Activated T-helper 1 cell treated with Interleukin-2 at 50 U/mL for 16 hours (primary cell): ENCODE measurements around the gene MYO18B.

Experiments
- DNase-seq: peaks from one replicate; pipeline ENCODE4 v3.0.0-alpha.2; 2020; ENCODE audit warnings: low read depth

The MYO18B gene

DNA sequence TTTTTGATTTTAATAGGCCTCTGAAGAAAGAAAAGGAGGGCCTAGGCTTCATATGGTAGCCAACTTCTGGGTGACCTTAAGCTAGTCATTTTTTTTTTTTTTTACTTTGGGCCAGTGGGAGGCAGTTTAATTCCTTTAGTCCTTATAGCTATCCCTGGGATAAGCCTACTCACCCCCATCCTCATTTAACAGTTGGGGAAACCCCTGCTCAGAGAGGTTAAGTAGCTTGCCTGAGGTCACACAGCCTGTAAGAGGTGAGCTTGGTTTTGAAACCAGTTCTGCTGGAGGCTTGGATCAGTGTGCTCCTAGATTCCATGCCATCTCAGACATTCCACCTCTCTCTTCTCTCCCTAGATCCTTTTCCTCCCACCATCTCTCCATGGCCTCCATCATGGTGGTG lies 86.4 kb downstream of the MYO18B start:
- DNase-seq = no peak

DNA sequence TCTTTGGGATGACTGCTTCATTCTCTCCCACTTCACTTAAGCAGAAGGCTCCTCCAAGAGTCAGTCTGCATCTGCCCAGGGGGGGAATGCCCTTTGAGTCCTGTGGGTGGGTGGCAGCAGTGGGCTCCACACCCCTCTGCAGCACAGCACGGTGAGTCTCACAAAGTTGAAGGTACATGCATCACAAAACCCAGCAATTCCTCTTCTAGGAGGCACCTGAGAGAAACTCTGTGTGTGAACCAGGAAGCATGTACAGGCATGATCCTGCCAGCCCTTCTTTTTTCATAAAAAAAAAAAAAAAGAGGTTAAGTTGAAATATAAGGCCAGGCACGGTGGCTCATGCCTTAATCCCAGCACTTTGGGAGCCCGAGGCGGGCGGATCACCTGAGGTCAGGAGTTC lies 87.2 kb downstream of the MYO18B start:
- DNase-seq = no peak

DNA sequence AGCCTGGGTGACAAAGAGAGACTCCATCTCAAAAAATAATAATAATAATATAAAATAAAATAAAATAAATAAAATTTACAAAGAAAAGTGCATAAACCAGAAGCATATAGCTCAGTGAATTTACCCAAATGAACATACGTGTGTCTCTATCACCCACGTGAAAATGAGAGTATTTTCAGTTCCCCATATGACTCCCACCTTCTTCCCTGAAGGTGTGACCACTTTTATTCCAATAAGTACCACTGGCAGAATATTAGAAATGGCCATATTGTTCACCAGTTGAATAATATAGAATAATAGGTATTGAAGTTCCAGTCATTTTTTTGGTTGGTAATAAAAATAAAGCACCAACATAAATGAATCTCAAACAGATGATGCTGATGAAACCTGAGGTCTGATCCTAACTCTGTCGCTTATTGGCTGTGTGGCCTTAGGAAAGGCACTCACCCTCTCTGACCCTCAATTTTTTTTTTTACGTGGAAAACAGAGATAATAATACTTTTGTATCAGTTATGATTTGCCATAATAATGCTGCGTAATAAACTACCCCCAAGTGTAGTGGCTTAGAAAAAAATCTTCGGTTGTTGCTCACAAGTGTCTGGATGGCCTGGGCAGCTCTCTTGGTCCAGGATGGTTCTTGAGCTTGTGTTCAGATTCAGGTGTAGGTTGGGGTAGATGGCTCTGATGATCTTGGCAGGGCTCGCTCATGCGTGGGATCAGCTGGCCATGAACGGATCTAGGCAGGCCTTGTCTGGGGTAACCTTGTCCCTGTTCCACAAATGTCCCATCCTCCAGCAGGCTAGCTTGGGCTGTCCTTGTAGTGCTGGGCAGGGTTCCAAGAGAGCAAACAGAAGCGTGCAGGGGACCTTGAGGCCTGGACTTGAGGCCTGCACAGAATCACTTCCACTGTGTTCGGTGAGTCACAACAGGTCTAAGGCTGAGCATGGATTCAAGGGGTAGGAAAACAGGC lies 88.1 kb downstream of the MYO18B start:
- no peak for DNase-seq

DNA sequence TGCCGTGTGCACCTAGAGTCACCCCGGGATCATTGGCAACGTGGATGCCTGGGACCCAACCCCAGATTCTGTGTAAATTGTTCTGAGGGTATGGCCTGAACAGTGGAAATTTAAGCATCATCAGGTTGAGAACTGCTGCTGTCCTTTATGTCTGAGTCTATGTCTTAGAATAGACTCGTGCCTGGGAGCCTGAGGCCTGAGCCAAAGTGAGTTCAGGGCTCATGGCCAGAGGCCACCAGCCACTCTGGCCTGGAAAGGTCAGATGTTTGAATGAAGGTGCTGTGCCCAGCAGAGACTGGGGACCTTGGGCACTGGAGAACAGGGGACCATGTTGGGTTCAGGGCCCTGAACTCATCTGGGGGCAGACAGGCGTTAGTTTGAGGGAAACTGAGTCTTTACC lies 91.1 kb downstream of the MYO18B start:
- no peak for DNase-seq

DNA sequence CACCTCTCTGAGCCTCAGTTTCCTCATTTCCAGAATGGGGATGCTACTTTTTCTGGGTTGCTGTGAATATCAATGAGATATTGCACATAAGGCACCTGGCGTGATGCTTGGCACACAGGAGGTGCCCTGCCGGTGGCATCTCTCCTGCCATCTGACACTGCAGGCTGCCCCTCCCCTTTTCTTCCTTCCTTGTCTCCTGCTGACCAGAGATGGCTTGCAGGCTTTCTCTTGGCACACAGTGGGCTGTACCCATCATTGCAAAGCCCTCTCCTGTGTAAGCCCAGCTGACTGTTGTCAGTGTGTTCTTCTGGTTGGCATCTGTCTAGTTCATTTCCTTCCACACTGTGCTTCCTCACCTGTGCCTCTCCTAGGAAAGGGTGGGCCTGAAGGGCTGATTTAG lies 91.7 kb downstream of the MYO18B start:
- DNase-seq = no peak

DNA sequence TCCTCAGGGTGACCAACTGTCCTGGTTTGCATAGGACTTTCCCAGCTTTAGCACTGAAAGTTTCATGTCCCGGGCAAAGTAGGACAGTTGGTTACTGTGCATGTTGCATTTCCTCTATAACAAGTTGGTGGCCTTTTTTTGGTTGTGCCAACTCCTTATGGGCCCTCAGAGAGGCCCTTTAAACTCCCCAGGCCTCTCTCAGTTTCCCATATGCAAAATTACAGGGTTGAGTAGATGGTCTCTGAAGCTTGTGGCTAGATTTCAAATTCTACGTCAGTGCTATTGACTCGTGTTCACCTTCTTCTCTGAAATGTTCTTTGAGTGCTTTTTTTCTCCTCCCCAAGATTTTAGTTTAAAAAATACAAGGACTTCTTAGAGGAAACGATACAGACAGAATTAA lies 92.5 kb downstream of the MYO18B start:
- DNase-seq = no peak

DNA sequence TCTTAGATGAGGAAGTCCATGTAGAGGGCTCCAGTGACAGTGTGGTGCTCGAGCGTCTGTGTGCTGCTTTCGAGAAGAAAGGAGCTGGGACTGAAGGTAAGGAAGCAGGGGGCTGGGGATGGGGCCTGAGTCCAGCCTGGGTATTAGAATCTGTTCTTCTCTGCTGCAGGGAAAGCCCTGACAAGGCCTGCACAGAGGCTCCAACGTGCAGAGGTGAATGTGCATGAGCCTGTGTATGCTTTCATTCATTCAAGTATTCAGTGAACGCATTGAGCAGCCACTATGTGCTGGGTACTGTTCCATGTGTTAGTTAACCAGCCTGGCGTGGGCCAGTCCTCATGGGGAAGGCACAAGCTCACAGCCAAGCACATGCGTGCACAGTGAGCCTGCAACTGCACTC lies 93.4 kb downstream of the MYO18B start:
- DNase-seq = no peak

DNA sequence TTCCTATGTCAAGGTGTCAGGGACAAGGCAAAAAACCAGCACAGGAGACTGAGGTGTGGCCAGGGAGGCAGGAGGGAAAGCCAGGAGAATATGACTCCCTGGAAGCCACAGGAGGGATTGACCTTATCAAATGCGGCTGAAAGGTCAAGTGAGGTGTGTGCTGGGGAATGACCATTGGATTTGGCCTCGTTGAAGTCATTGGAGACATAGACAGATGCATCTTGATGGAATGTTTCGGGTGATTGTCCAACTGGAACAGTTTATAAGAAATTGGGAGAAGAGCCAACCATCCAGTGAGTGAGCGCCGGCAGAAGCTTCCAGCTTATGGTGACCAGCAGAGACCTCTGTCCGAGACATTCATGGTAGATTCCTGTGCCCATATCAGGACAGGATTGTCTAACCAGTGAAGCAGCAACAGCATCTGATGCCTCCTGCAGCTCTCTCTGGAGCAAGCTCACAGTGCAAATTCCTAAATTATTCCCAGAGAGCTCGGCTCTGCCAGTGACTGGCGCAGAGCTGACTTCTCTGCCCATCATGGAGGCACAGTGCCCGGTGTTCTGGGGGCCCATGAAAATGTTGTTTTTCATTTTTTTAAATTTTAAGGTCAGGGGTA lies 95.4 kb downstream of the MYO18B start:
- no peak for DNase-seq

DNA sequence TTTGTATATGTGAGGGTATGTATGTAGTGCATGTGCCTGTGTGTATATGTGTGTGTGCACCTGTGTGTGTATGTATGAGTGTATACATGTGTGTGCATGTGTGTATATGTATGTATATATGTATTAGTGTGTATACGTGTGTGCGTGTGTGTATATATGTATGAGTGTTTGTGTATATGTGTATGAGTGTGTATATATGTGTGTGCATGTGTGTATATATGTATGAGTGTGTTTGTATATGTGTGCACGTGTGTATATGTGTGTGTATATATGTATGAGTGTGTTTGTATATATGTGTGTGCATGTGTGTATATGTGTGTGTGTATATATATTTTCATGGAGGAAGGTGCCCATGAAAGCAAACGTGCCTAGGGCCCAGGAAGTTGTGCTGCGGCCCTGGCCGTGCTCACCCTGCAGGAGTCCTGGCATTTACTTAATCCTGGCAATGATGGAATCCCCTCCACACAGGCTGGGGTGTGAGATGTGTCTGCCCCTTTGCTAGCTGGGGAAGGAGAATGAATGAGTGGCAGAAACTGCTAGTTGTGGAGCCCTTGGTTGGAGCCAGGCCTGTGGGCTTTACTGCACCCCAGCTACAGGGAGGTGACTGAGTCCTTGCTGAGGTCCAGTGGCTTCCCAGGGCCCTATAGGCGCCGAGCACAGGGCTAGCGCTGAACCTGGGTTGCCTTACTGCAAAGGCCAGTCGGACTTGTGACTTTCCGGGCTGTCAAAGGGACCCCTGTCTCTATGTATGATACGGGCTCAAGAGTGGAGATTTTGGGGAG lies 97.2 kb downstream of the MYO18B start:
- DNase-seq = no peak

DNA sequence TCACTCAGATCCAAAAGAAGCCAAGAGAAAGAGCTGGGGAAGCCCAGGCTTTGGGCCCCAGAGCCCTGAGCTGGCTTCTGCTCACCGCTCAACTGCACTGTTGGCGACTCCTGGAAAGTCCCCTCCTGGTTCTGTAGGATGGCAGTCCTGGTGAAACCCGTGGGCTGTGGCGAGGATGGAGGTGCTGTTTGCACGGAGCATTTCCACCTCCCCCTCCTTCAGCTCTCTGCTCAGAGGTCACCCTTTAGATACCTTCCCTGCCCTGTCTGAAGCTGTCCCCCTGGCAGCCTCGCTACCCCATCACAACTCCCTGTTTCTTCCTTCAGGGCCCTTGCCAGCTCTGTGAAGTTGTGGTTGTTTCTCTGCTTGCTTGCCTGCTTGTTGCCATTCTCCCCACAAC lies 97.8 kb downstream of the MYO18B start:
- no peak for DNase-seq

DNA sequence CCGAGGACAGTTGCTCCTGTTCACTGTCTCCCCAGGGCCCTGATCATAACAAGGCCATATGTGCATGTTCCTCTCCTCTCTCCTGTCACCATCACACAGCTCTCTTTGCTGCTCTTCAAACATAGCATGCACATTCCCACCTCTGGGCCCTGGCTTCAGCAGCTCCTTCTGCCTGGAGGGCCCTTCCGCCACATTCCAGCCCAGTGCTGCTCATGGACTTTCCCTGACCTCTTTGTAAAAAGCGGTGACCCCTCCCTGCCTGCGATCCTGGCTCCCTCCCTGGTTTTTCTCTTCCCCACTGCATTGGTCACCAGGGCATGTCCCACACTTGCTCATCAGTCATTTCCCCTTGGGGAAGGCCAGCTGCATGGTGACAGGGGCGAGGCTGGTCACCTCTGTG lies 98.2 kb downstream of the MYO18B start:
- no peak for DNase-seq

DNA sequence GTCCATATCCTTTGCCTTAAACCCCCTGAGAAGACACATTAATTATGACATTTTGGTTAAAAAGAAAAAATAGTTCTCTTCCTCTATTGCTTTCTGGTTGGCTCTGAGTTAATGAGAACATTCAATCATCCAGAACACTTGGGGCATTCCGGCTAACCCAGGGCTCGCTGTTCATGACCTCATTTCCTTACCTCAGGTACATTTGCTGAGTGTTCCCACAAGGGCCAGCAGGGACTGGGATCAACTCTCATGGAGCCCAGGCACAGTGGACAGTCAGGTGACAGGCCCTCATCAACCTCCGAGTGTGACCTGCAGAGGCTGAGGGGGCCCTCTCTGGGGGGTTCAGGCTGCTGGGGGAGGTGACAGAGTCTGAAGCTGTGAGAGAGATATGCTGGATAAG lies 98.9 kb downstream of the MYO18B start:
- DNase-seq = no peak

DNA sequence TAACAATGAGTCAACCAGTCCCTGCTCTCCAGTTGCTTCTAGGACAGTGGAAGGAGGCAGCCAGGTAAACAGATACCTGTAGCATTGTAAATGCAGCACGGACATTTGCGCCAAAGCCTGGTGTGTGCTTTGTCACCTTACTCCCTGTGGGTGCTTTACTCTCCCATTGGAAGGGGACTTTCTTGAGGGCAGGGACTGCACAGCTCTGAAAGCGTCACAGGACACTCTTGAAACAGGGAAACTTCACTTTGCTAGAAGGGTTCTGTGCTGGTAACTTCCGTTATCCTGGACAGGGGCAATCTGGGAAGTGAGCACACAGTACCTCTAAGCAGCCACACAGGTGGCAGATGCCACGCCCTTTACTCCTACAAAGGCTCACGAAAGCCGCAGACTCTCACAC lies 99.8 kb downstream of the MYO18B start:
- DNase-seq = no peak

DNA sequence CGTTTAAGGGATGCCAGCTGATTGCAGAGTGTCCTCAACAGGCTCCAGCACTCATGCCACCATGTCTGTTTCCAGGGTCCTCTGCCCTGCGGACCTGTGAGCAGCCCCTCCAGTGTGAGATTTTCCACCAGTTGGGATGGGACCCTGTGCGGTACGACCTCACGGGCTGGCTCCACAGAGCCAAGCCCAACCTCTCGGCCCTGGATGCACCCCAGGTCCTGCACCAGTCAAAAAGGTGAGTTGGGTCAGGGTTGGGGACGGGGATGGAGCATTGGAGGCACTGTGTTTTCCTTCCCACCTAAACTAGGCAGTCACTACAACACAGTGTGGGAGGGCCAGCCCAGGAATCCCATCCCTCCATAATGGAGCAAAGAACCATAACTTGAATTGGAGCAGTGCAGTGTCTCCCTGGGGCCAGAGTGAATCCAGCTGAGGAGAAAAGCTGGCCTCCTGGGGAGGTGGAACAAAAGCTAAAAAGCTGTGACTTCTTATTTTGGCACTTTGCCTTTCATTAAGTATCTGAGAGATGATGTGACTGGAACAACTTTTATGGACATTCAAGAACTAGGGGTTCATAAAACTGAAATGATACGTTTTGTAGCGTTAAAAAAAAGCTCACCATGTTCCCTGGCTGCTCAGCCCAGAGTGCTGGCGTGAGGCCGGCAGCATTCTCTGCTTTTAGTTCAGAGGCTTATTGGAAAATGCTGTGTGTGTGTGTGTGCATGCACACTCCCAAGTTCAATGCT lies 101.8 kb downstream of the MYO18B start:
- no peak for DNase-seq

DNA sequence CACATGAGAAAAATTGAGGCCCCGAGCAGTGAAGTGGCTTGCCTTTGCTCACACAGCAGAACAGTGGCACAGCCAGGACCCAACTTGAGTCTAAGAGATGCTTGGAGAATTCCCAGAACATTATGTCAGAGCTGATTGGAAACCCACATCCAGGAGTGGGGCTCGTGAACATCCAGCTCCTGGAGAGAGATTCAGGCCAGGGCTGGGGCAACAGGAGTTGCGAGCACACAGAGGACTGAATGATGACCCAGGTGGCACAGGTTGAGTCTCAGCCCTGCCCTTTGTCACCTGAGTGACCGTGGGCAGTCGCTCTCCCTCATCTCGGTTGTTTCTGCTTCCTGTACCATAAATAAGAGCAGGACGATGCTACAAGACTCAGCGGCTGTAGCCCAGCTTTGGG lies 102.6 kb downstream of the MYO18B start:
- no peak for DNase-seq

DNA sequence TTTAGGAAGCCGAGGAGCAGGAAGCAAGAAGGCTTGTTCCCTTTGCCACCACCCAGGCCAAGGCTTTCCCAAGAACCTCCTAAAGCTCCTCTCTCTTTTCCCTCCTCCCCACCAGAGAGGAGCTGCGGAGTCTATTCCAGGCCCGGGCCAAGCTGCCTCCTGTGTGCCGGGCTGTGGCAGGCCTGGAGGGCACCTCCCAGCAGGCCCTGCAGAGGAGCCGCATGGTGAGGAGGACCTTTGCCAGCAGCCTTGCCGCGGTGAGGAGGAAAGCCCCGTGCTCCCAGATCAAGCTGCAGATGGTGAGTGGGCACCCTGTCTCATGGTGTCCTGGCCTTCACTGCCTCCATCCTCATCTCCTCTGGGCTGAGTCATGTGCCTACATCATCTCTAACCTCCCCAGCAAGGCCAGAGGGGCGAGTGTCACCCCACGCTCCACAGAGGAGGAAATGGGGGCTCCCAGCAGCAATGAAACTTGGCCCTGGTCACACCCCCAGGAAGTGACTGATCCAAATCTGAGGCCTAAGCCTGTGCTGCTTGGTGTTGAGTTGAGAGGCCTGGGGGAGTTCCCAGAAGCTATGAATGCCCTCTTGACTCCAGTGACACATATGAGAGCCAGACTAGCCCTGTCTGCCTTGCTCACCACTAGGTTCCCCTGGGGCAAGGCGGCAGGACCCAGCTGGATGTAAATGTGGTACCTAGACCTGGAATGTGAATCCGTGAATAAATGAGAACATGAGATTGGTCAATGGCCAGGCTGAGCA lies 104.2 kb downstream of the MYO18B start:
- no peak for DNase-seq

DNA sequence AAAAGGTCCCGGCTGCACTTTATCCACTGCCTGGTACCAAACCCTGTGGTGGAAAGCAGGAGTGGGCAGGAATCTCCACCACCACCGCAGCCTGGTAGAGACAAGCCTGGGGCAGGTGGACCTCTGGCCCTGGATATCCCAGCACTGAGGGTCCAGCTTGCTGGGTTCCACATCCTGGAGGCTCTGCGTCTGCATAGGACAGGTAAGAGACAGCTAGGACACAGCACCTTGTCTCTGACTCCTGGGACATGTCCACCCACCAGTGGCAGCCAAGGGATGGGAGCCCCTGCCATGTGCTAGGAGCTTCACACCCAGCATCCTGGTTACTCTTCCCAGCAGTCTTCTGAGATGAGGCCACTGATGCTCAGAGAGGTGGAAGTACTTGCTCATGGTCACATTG lies 105.5 kb downstream of the MYO18B start:
- no peak for DNase-seq

DNA sequence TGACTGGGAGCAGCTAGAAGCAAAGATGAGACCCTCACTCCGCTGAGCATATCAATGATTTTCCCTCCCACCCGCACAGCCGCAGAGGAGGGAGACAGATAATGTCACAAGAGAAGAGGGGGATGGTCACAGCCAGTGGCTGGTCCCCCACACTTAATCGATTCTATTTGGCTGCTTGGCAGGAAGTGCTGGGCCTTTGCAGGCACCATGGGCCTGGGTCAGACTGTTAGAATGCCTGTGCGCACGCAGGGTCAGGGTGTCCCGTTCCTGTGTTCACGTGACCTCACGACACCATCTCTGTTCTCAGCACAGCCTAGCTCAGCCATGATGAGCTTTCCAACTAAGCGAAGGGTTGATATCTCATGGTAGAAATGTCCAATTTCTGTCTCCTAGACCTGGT lies 107.0 kb downstream of the MYO18B start:
- no peak for DNase-seq

DNA sequence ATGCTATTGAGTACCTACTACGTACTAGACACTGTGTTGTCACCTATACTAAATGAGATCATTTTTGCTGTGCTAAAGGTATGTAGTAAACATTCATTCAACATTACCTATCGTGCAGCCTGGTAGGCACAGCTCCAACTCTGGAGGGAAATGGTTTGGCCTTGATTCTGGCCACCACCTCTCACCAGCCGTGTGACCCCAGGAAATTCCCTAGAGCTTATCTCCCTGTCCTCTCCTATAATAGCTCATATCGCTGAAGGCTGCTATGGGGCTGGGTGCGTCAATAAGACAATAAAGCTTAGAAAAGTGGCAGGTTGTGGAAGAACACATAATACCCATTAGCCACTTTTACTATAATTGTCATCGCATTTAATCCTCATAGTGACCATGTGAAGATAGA lies 107.5 kb downstream of the MYO18B start:
- DNase-seq = no peak

DNA sequence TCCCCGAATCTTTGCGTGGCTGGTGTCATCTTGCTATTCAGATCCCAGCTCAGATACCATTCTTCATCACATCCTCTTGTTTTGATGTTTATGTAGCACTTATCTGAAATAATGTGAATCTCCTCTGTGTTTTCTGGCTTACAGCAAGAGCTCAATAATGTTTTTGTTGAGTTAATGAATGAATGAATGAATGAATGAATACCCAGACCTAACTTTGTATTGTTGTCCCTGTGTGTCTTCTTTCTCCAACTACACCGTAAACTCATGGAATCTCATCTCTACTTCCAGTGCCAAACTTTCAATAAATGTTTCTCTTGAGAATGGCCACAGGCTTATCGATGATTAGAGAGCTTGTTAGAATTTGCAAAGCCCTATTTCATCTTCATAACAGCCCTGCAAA lies 110.2 kb downstream of the MYO18B start:
- DNase-seq = no peak

DNA sequence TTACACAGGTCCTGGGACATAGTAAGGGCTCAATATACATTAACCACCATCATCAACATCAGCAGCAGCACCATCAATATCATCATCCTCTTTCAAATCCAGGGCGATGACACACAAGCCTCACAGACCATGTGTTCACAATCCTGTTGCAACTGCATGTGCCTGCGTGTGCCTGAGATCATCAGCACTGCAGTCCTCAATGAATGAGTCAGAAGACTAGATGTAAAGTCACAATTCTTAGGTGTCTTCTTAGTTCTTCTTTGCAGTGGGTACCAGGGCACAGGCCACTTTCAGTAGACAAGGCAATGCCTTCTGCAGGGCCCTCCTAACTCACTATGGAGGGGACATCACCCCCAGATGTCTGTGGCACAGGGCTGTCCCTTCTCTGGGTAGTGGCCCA lies 111.1 kb downstream of the MYO18B start:
- DNase-seq = no peak
